DOHH2 (cell line): ENCODE results near the gene CFAP53.

Experiments
- CTCF ChIP-seq: fragments of 200-600 bp; sonication (generic); IDR thresholded peaks from one replicate; pipeline ENCODE4 v1.5.1; 2014; ENCODE audit warnings: antibody characterized with exemption, mild to moderate bottlenecking, low read depth, low read length; ENCODE audit not compliant: poor library complexity, severe bottlenecking
- EZH2phosphoT487 ChIP-seq: fragments of 200-600 bp; sonication (generic); IDR thresholded peaks from 2 replicates; pipeline ENCODE4 v1.6.1; 2017; ENCODE audit warnings: borderline replicate concordance, mild to moderate bottlenecking, antibody characterized with exemption, low read length, moderate library complexity, mixed read lengths

DNA sequence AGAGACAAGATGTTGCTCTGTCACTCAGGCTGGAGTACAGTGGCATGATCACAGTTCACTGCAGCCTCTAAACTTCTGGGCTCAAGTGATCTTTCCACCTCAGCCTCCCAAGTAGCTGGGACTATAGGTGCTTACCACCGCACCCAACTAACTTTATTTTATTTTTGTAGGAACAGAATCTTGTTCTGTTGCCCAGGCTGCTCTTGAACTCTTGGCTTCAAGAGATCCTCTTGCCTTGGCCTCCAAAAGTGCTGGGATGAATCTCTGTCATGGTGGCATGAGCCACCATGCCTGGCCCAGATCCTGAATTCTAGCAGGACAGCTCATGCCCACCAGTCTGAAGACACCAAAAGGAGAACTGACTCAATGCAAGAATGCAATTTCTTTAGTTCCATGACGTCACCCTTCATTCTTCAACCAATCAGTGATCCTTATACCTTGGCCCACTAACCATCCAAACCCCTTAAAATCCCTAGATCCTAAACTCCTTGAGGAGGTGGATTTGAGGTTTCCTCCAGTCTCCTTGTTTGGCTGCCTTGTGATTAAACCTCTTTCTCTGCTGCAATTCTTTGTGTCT, 46.8 kb upstream of the CFAP53 start:
- no peak for TF ChIP-seq CTCF
- no peak for TF ChIP-seq EZH2phosphoT487
